DOHH2 (cell line): ENCODE measurements around the gene VPS72.

Experiments used
- H3F3A ChIP-seq: fragments of 200-600 bp; sonication (generic), shearing (Covaris generic); 2 replicates; pipeline ENCODE4 v1.6.0; 2016; ENCODE audit warnings: antibody characterized with exemption, mild to moderate bottlenecking; ENCODE audit not compliant: control insufficient read depth, insufficient read depth
- H3K27ac ChIP-seq: fragments of 200-600 bp; sonication (generic); 2 replicates; pipeline ENCODE4 v1.5.1; 2014; ENCODE audit warnings: low read depth, mild to moderate bottlenecking, low read length, moderate library complexity
- H3K27me3 ChIP-seq: fragments of 200-600 bp; sonication (generic); 2 replicates; pipeline ENCODE4 v1.6.1; 2014; ENCODE audit warnings: mild to moderate bottlenecking, low read length, mixed read lengths; ENCODE audit not compliant: control insufficient read depth
- H3K36me3 ChIP-seq: fragments of 200-600 bp; sonication (generic); 2 replicates; pipeline ENCODE4 v1.6.1; 2014; ENCODE audit warnings: mild to moderate bottlenecking, low read length, moderate library complexity, mixed read lengths; ENCODE audit not compliant: control insufficient read depth
- H3K4me1 ChIP-seq: fragments of 200-600 bp; sonication (generic); 2 replicates; pipeline ENCODE4 v1.6.1; 2014; ENCODE audit warnings: mild to moderate bottlenecking, low read length, mixed read lengths; ENCODE audit not compliant: control insufficient read depth
- H3K4me2 ChIP-seq: fragments of 200-600 bp; sonication (generic); 2 replicates; pipeline ENCODE4 v1.6.0; 2014; ENCODE audit warnings: mild to moderate bottlenecking, low read length, moderate library complexity
- H3K4me3 ChIP-seq: fragments of 200-600 bp; sonication (generic); 2 replicates; pipeline ENCODE4 v1.5.1; 2014; ENCODE audit warnings: mild to moderate bottlenecking, low read length, mixed read lengths
- H3K79me2 ChIP-seq: fragments of 200-600 bp; sonication (generic); 2 replicates; pipeline ENCODE4 v1.6.1; 2014; ENCODE audit warnings: mild to moderate bottlenecking, low read length, mixed read lengths; ENCODE audit not compliant: control insufficient read depth
- H3K9me2 ChIP-seq: fragments of 200-600 bp; sonication (generic); replicated peaks from 2 replicates; pipeline ENCODE4 v1.6.1; 2014; ENCODE audit warnings: mild to moderate bottlenecking, low read length, mixed read lengths; ENCODE audit not compliant: control insufficient read depth
- H3K9me3 ChIP-seq: fragments of 200-600 bp; sonication (generic); 2 replicates; pipeline ENCODE4 v1.6.1; 2014; ENCODE audit warnings: antibody characterized with exemption, low read length, mixed read lengths; ENCODE audit not compliant: control insufficient read depth, insufficient read depth
- H4K20me1 ChIP-seq: fragments of 200-600 bp; sonication (generic); 2 replicates; pipeline ENCODE4 v1.6.0; 2014; ENCODE audit warnings: low read depth, mild to moderate bottlenecking, antibody characterized with exemption, low read length, moderate library complexity; ENCODE audit not compliant: control insufficient read depth, insufficient read depth
- EZH2phosphoT487 ChIP-seq: fragments of 200-600 bp; sonication (generic); IDR thresholded peaks from 2 replicates; pipeline ENCODE4 v1.6.1; 2017; ENCODE audit warnings: borderline replicate concordance, mild to moderate bottlenecking, antibody characterized with exemption, low read length, moderate library complexity, mixed read lengths
- TF ChIP-seq, protein P1 (sequence below): fragments of 200-600 bp; sonication (generic); IDR thresholded peaks from one replicate; pipeline ENCODE4 v1.5.1; 2014; ENCODE audit warnings: antibody characterized with exemption, mild to moderate bottlenecking, low read depth, low read length; ENCODE audit not compliant: poor library complexity, severe bottlenecking

VPS72 gene

DNA sequence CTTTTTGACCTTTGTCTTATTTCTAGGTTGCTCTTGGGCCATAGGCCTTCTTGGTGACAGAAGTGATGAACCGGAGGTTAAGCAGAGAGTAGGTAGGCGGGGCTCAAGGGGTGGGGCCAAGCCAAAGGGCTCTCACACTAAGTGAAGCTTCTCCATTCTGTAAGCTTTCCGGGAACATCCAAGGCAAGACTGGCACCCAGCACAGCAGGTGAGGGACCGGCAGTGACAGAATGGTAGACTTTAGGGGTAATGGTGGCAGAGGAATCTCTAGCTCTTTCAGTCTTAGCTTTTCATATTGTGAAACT, 33.5 kb downstream of the VPS72 start, which contains the start of gene TNFAIP8L2:
TNFAIP8L2 (plus strand) TSS at position 135 of the 305 bp plus-strand sequence. CDS start 2,049 bp downstream, outside the sequence.
- H3K36me3 ChIP-seq, result peaks cover 29% of the 10 kb centered on the region
- peak within 1 kb of the TSS; percentile 95 for H3K4me2 ChIP-seq
- peaks cover 16% of the 10 kb centered on the region for H3K79me2 ChIP-seq
- H3K9me2 ChIP-seq, result no peaks in the 10 kb centered on the region
- H3F3A ChIP-seq, result peaks cover 11% of the 10 kb centered on the region
- H3K27ac ChIP-seq, result peak within 1 kb of the TSS; percentile 60
- TF ChIP-seq, protein P1, sequence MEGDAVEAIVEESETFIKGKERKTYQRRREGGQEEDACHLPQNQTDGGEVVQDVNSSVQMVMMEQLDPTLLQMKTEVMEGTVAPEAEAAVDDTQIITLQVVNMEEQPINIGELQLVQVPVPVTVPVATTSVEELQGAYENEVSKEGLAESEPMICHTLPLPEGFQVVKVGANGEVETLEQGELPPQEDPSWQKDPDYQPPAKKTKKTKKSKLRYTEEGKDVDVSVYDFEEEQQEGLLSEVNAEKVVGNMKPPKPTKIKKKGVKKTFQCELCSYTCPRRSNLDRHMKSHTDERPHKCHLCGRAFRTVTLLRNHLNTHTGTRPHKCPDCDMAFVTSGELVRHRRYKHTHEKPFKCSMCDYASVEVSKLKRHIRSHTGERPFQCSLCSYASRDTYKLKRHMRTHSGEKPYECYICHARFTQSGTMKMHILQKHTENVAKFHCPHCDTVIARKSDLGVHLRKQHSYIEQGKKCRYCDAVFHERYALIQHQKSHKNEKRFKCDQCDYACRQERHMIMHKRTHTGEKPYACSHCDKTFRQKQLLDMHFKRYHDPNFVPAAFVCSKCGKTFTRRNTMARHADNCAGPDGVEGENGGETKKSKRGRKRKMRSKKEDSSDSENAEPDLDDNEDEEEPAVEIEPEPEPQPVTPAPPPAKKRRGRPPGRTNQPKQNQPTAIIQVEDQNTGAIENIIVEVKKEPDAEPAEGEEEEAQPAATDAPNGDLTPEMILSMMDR, result no peak
- TF ChIP-seq EZH2phosphoT487, result no peak
- H3K9me3 ChIP-seq, result no peaks in the 10 kb centered on the region
- no peaks in the 10 kb centered on the region for H3K27me3 ChIP-seq
- no peaks in the 10 kb centered on the region for H4K20me1 ChIP-seq
- H3K4me1 ChIP-seq, result peaks cover 43% of the 10 kb centered on the region
- H3K4me3 ChIP-seq, result peak within 1 kb of the TSS; percentile 84

DNA sequence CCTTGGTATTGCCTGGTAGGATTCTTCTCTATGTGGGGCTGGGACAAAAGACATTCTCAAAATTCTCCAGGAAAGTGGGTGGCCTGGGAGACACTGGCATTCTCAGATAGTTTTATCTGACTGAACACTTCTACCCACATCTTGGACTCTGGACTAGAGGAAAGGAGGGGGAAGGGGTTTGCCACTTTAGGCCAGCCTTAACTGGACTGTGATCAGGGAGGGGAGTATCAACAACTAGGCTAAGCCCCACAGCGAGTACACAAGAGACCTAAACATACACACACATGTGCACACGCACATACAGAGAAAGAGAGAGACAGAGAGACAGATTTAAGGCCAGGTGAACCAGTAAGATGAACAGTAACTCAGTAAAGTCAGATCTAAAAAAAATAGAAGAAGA, 42.3 kb downstream of the VPS72 start:
- no peaks in the 10 kb centered on the region for H4K20me1 ChIP-seq
- no peaks in the 10 kb centered on the region for H3K79me2 ChIP-seq
- no peak overlapping the region for H3K4me3 ChIP-seq
- no peaks in the 10 kb centered on the region for H3K9me3 ChIP-seq
- peaks cover 46% of the 10 kb centered on the region for H3K4me1 ChIP-seq
- H3K4me2 ChIP-seq, result peak overlapping the region; percentile 91; the same call in 1 of the 2 replicates
- no peaks in the 10 kb centered on the region for H3K9me2 ChIP-seq
- H3F3A ChIP-seq, result 0 out of 2 replicates have a peak, but pooled peaks cover 2% of the 10 kb centered on the region
- no peak for TF ChIP-seq EZH2phosphoT487
- TF ChIP-seq, protein P1, result no peak
- H3K27ac ChIP-seq, result no peak overlapping the region
- no peaks in the 10 kb centered on the region for H3K36me3 ChIP-seq
- H3K27me3 ChIP-seq, result no peaks in the 10 kb centered on the region

DNA sequence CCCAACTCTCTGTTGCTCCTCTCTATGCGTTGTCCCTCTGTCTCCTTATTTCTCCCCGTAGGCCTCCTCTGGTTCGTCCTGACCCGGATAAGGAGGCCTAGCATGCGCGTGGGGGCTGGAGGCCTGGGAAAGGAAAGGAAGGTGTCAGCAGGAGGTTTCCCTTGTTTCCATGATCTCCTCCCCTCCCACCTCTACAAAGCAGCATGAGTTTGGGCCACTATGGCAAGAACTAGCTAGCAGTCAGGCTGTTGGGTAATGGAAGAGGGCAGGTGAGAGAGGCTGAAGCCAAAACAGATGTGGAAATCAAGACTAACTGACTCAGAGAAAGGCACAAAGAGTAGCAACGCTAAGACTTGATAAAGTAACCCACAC, 42.9 kb downstream of the VPS72 start:
- Histone ChIP-seq H3K79me2 (no peaks in the 10 kb centered on the region), H3K36me3 (no peaks in the 10 kb centered on the region), H3K9me3 (no peaks in the 10 kb centered on the region), H3F3A (0 out of 2 replicates have a peak, but pooled peaks cover 2% of the 10 kb centered on the region), H4K20me1 (no peaks in the 10 kb centered on the region), H3K9me2 (no peaks in the 10 kb centered on the region), H3K4me3 (peak overlapping the region; percentile 73), H3K4me1 (peaks cover 51% of the 10 kb centered on the region), H3K27me3 (no peaks in the 10 kb centered on the region), H3K4me2 (peak overlapping the region; percentile 91), H3K27ac (no peak overlapping the region)
- TF ChIP-seq, protein P1, result no peak
- no peak for TF ChIP-seq EZH2phosphoT487
